SKM-1 treated with dmso at 0.1 percent for 144 hours (cell line): ENCODE measurements around the gene CCDC50.

Experiments used
- DNase-seq: peaks from one replicate; lab custom pipeline; 2025; ENCODE audit not compliant: unreplicated experiment; lab: John Stamatoyannopoulos, UW

CCDC50 gene, protein sequence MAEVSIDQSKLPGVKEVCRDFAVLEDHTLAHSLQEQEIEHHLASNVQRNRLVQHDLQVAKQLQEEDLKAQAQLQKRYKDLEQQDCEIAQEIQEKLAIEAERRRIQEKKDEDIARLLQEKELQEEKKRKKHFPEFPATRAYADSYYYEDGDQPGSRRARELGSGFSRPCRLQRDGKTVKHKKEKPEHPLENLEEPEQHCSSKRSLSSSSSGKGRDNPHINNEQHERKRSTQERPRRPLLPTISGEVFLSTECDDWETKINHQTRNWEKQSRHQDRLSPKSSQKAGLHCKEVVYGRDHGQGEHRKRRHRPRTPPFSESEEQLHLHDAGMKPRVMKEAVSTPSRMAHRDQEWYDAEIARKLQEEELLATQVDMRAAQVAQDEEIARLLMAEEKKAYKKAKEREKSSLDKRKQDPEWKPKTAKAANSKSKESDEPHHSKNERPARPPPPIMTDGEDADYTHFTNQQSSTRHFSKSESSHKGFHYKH

DNA sequence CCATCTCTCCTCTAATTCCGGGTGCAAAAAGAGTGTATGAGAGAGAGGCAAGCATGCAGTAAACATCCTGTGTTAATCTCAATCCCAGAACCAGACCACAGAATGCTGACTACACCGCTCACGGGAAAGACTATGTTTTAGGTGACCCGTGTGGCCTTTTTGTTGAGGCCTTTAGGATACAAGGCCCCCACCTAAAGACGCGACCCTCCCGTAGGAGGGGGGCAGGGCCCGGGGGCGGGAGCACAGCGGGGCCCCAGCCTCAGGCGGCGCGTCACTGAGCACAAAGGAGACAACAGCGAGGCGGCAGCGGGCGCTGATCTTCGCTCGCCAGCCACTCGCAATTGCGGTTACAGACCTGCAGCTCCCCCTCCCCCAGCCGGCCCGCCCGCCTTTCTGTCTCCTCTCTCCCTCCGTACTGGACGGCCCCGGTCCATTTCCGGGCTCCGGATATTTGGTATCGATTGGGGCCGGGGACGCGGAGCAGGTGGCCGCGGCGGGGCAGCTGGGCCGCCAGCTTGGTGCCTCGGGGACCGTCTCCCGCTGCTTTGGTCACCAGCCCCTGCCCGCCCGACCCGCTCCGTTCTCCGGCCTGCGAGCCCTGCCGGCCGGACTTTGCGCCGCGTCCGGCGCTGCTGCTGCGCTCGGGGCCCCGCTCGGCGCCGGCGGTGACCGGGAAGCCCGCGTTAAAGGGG is at the start of gene CCDC50:
CCDC50 (plus strand) TSS at position 433 of the 692 bp plus-strand sequence. CDS start 281 bp downstream, outside the sequence.
- DNase-seq: peak; percentile 38

DNA sequence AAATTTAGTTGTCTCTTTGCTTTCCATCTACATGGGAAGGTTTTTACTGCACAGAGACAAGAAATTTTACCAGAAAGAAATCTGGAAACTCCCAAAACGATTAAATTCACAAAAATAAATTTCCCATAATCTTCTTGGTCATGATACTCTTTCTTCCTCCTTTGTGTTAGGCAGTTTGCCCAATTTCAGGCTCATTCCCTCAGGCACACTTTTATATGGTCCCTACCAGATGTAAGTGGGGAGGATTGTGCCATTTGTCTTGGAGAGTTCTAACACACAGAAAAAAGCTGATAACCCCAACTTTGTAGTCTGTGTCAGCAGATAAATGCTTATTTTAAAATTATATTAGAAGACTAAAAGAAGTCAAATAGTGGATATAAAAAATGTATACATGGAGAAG is 49.1 kb upstream of the CCDC50 start:
- no peak for DNase-seq

- DNase-seq: no peak
These were observed 48.3 kb upstream of the CCDC50 start for GRCh38 chr3:191280882-191281281.

GRCh38 chr3:191282251-191283185 is 46.7 kb upstream of the CCDC50 start:
- DNase-seq: no peak

- DNase-seq: no peak
These were observed 45.8 kb upstream of the CCDC50 start for GRCh38 chr3:191283400-191283799.

- DNase-seq: no peak
These were observed 38.7 kb upstream of the CCDC50 start for GRCh38 chr3:191290311-191291025.

DNA sequence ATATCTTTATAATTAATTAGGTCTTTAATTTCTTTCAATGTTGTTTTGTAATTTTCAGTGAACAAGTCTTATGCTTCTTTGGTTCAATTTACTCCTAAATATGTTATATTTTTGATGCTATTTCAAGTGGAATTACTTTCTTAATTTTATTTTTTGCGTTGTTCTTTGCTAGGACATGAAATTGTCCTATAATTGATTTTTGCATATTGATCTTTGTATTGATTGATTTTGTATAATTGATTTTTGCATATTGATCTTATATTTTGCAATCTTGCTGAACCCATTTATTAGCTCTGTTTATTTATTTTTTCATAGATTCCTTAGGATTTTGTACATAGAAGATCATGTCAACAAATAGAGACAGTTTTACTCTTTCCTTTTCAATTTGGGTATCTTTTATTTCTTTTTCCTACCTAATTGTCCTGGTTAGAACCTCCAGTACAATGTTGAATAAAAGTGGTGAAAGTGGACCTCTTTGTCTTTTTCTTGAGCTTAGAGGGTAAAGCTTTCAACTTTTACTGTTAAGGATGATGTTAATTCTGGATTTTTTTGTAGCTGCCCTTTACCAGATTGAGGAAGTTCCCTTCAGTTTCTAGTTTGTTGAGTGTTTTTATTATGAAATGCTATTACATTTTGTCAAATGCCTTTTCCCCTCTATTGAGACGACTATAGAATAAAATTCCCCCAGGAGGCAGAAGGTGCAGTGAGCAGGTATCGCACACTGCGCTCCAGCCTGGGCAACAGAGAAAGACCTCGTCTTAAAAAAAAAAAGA is 36.8 kb upstream of the CCDC50 start:
- peak; percentile 3 for DNase-seq

DNA sequence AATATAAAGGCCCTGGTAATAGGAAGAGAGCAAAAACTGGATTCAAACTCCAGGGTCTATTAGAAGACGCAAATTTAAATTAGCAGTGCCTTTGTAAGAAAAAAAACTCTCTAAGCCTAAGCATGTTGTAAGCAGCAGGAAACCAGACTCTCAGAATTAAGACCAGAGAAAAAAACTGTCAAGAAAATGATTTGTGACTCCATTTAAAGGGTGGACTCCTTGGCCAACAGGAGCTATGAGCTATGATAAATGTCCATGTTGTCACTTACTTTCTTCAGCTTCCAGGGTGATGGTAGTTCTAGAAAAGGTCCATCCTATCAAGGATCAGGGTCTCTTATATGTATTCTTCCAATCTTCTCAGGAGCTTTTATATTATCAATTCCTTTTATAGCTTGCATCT is 34.9 kb upstream of the CCDC50 start:
- DNase-seq: no peak

DNA sequence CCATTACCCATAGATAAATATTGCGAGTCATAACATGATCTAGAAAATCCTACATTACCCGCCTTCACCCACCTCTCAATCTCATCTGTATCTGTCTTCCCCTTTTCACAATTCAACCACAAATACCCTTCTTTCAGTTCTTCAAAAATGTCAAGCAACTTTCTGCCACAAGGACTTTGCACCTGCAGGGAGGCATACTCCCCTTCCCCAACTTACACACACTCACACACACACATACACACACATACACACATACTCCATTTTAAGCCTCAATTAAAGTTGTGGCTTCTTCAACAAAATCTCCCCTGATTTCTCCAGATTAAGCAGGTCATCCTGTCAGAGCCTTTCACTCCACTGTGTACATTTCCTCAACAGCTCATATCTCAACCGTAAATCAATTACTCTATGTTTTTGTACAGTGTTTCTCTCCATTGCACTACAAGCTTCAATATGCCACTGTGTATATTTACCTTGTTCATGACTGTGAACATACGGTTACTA is 33.1 kb upstream of the CCDC50 start:
- peak; percentile 54 for DNase-seq

- DNase-seq: no peak
These were observed 30.3 kb upstream of the CCDC50 start for GRCh38 chr3:191298846-191299245.

DNA sequence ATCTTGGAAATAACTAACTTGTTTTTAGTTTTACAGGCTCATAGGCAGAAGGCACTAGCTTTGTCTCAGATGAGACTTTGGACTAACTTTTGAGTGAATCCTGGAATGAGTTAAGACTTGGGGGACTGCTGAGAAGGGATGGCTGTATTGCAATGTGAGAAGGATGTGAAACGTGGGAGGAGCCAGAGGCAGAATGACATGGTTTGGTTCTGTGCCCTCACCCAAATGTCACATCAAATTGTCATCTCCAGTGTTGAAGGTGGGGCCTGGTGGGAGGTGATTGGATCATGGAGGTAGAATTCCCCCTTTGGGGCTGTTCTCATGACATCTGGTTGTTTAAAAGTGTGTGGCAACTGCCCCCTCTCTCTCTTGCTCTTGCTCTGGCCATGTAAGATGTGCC is 28.8 kb upstream of the CCDC50 start:
- DNase-seq: no peak

GRCh38 chr3:191301017-191301416 is 28.2 kb upstream of the CCDC50 start:
- DNase-seq: no peak

DNA sequence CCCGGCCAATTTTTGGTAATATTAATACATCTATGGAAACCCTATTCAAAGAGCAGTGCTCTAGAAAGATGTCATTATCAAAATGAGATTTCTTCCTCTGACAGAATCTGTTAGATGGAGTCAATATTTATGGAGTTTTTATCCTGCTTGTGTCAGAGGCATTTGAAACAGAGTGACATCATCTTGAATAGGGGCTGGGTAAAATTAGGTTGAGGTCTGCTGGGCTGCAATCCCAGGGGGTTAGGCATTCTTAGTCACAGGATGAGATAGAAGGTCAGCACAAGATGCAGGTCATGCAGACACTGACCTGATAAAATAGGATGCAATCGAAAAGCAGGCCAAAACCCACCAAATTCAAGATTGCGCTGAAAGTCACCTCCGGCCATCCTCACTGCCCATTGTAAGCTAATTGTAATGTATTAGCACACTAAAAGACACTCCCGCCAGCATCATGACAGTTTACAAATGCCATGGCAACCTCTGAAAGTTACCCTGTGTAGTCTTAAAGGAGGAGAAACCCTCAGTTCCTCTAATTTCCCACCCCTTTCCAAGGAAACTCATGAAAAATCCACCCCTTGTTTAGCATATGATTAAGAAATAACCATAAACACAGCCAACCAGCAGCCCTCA is 27.3 kb upstream of the CCDC50 start:
- DNase-seq: no peak

DNA sequence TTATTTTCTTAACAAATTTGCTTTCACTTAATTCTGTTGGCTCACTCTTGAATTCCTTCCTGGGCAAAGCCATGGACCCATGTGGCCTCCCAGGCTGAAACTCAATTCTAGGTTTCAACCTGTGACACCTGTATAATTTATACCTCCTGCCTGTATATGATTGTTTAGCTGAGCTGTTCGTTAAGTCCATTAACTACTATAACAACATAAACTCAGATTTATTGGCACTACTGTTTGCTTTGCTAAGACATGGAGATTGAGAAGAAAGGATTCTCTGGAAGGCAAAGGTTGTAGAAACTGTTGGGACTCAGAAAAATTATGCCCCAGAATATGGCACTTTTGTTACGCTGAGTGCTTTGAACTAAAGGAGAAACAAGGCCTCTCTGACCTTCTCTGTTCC is 26.7 kb upstream of the CCDC50 start:
- no peak for DNase-seq

GRCh38 chr3:191303596-191303995 is 25.6 kb upstream of the CCDC50 start:
- DNase-seq: peak; percentile 21

DNA sequence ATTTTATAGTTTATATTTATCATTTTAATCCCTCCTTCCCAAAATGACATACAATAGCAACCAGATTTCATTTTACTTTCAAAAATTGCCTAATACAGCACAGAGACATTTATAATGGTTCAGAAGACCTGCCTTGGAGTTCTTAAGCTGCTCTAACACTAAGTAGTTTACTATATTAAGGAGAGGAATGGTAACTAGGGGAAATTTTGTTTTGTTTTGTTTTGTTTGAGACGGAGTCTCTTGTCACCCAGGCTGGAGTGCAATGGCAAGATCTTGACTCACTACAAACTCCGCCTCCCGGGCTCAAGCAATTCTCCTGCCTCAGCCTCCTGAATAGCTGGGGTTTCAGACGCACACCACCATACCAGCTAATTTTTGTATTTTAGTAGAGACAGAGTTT is 22.8 kb upstream of the CCDC50 start:
- DNase-seq: no peak

DNA sequence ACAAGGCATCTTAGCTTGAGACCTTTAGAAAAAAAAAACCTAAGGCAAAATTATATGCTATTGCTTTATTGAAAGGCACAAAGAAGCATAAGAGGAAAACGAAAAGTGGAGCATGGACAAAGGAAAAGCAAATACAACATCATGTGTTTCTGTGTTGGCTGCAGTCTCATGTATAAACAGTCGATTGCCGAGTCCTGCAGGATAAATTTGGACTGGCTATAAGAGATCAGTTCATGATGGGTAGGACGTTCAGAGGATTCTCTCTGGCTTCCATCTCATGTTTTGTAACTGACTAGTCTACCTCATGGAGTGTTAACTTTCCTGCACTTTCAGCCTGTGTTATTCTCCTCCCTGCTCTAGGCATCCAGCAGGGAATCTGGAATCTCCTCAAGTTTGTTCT is 21.9 kb upstream of the CCDC50 start:
- DNase-seq: no peak

DNA sequence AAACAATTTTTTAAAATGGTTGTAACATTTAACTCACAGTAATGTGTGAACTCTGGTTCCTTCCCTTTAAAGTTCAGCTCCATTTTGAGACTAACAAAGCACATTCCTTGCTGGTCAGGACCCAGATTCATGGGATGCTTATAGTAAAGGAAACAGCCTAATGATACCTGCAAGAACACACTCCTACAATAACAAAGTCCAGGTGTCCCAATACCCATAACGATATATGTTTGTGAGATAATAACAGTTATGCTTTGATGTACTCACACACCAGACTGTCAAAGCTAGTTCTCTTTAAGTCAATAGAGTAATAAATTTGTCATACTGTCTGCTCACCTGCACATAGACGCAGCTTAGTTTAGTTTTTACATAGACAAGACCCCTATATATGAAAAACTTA is 15.9 kb upstream of the CCDC50 start:
- no peak for DNase-seq

DNA sequence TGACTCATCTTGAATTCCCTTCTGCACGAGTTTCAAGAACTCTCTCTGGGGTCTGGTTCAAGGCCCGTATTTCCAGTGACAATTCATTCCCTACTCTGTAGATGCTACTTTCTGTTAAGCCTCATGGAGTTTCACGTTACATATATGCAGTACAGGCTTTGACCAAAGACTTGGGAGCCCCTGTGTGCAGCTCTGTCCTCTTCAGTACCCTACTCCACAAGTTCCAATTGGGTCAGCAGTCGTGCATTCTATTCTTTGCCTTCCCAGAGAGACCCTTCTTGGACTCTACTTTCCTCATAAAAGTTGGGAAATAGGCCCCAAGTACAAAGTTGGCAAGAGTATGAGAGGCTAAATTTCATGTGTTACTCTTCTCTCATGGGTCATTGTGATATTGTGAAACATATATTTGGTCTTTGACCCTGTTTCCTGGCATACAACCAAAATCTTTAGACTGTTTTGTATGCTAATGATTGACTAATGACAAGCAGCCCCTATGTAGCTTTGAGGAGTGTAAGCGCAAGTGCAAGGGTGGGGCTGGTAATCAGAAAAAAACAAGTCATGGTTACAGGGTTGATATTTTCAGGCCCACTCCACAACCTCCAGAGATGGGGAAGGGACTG is 15.0 kb upstream of the CCDC50 start:
- DNase-seq: no peak
